HG03095 (cell line): ENCODE measurements around the gene TMEM59L.

Source experiments
- ATAC-seq: cut with Tn5 transposase; IDR thresholded peaks from one replicate; pipeline ENCODE4 v1.9.1; 2021; ENCODE audit warnings: moderate library complexity; ENCODE audit not compliant: unreplicated experiment

The TMEM59L gene

GRCh38 chr19:18656337-18657086 is 43.8 kb downstream of the TMEM59L start:
- ATAC-seq, result no peak

- no peak for ATAC-seq
Measured at GRCh38 chr19:18657590-18658365, 45.1 kb downstream of the TMEM59L start.

GRCh38 chr19:18658366-18658855 is 45.7 kb downstream of the TMEM59L start:
- no peak for ATAC-seq

- no peak for ATAC-seq
Measured at GRCh38 chr19:18659281-18660050, 46.8 kb downstream of the TMEM59L start.

GRCh38 chr19:18660051-18660910 is 47.6 kb downstream of the TMEM59L start:
- no peak for ATAC-seq

GRCh38 chr19:18660939-18661670 is 48.4 kb downstream of the TMEM59L start:
- no peak for ATAC-seq

GRCh38 chr19:18662972-18663732 is 50.5 kb downstream of the TMEM59L start:
- ATAC-seq, result no peak

GRCh38 chr19:18663940-18664530 is 51.4 kb downstream of the TMEM59L start:
- no peak for ATAC-seq

GRCh38 chr19:18665771-18666202 is 53.1 kb downstream of the TMEM59L start:
- no peak for ATAC-seq

- no peak for ATAC-seq
Measured at GRCh38 chr19:18666317-18666716, 53.6 kb downstream of the TMEM59L start.

- ATAC-seq, result no peak
Measured at GRCh38 chr19:18666784-18667183, 54.1 kb downstream of the TMEM59L start.

GRCh38 chr19:18667531-18668251 is 55.0 kb downstream of the TMEM59L start:
- ATAC-seq, result no peak

- no peak for ATAC-seq
Measured at GRCh38 chr19:18668252-18668631, 55.6 kb downstream of the TMEM59L start.

GRCh38 chr19:18668744-18669523 is 56.3 kb downstream of the TMEM59L start:
- no peak for ATAC-seq

GRCh38 chr19:18669524-18669817 is 56.8 kb downstream of the TMEM59L start:
- ATAC-seq, result no peak

GRCh38 chr19:18669883-18670282 is 57.2 kb downstream of the TMEM59L start:
- no peak for ATAC-seq

GRCh38 chr19:18670312-18670711 is 57.6 kb downstream of the TMEM59L start:
- no peak for ATAC-seq
